ENCODE results near the gene HLA-DOB. TPM values are rescaled to one million over a fixed set of nuclear protein-coding genes. Genes with fewer than 3 reads are reported as not detected.
"Not testable (repeated sequence)": the region's sequence is repeated elsewhere in the genome, so short reads cannot be mapped to it uniquely, and the experiment has no call there.

The HLA-DOB gene
- total RNA-seq, 2 donors from 2014 or later, result not detected

DNA sequence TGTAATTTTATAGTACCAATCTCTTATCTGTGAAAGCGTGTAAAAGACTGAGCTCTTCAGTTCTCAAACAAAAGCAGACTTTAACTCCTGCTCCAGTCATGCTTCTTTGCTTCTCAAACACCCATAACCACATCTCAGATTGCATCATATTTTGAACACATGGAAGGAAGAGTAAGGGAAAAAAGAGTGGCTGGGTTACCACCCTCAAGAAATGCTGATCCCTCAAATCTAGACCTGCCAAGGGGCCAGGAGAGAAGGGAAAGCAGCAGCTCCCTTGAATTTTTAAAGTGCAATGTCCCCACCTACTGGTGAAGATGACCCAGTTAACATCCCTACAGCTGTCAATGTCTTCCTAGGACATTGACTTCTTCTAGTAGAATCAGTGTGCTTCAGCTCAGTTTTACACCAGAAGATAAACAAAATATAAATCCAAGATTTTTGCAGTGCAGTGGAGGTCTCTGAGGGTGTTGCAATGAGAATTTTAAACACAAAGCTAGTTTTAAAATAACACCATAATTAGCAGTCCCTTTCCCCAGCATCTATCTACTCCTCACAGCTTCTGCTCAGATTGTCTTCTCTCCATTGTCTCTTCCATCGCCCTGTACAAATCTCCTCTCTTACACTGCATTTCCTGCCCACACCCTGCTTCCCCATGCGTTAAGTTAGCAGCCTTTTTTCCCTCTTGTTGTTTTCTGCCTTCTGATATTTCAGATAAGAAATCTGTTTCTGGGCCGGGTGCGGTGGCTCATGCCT, 30.8 kb downstream of the HLA-DOB start:
- Histone ChIP-seq H3K9me3 (ENCODE audit: control insufficient read depth, low read length) (no peaks in the 10 kb centered on the region), H3K36me3 (ENCODE audit: control insufficient read depth, insufficient read depth, low read length) (no peaks in the 10 kb centered on the region), H3K27me3 (ENCODE audit: control insufficient read depth, insufficient read depth, low read length, poor library complexity, severe bottlenecking) (no peaks in the 10 kb centered on the region), H3K27ac (ENCODE audit: low read depth, low read length) (no peak overlapping the region), H3K4me3 (ENCODE audit: low read length) (no peak overlapping the region), H3K4me1 (ENCODE audit: control insufficient read depth, insufficient read depth, low read length) (no peaks in the 10 kb centered on the region), H3K9ac (ENCODE audit: extremely low read depth, low read length, poor library complexity, severe bottlenecking) (no peak overlapping the region)
- peaks cover 2% of the 10 kb centered on the region for H3K4me1 Mint-ChIP-seq
- TF ChIP-seq, protein P1, sequence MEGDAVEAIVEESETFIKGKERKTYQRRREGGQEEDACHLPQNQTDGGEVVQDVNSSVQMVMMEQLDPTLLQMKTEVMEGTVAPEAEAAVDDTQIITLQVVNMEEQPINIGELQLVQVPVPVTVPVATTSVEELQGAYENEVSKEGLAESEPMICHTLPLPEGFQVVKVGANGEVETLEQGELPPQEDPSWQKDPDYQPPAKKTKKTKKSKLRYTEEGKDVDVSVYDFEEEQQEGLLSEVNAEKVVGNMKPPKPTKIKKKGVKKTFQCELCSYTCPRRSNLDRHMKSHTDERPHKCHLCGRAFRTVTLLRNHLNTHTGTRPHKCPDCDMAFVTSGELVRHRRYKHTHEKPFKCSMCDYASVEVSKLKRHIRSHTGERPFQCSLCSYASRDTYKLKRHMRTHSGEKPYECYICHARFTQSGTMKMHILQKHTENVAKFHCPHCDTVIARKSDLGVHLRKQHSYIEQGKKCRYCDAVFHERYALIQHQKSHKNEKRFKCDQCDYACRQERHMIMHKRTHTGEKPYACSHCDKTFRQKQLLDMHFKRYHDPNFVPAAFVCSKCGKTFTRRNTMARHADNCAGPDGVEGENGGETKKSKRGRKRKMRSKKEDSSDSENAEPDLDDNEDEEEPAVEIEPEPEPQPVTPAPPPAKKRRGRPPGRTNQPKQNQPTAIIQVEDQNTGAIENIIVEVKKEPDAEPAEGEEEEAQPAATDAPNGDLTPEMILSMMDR (conservative IDR thresholded peaks at IDR 0.05), result peak; percentile 90
- no peak overlapping the region for H3K4me3 Mint-ChIP-seq
- H3K27me3 Mint-ChIP-seq (ENCODE audit: insufficient read depth), result peaks cover 18% of the 10 kb centered on the region
- 66 to 72% methylated on average over 4 to 5 of the region's 5 CpGs for WGBS, 2 experiments (ENCODE audit: insufficient coverage in 1 of 2, insufficient read length in 1 of 2)
- peak; percentile 77 for DNase-seq
- H3K36me3 Mint-ChIP-seq (ENCODE audit: low read depth), result no peaks in the 10 kb centered on the region
- H3K27ac Mint-ChIP-seq, result no peak overlapping the region
- H3K9me3 Mint-ChIP-seq, result no peaks in the 10 kb centered on the region

DNA sequence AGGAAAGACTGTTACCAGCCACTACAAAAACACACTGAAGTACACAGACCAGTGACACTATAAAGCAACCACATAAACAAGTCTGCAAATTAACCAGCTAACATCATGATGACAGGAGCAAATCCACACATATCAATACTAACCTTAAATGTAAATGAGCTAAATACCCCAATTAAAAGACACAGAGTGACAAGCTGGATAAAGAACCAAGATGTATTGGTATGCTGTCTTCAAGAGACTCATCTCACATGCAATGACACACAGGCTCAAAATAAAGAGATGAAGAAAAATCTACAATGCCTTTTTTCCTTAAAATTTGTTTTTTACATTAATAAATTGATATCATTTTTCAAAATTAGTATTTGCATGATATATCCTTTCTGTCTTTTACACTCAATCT, 33.9 kb downstream of the HLA-DOB start:
- not testable (repeated sequence) for H3K36me3 Mint-ChIP-seq (ENCODE audit: low read depth); H3K9ac ChIP-seq (ENCODE audit: extremely low read depth, low read length, poor library complexity, severe bottlenecking); DNase-seq; H3K36me3 ChIP-seq (ENCODE audit: control insufficient read depth, insufficient read depth, low read length); H3K9me3 ChIP-seq (ENCODE audit: control insufficient read depth, low read length); H3K4me3 ChIP-seq (ENCODE audit: low read length); H3K27ac ChIP-seq (ENCODE audit: low read depth, low read length); H3K4me1 ChIP-seq (ENCODE audit: control insufficient read depth, insufficient read depth, low read length); H3K4me1 Mint-ChIP-seq; H3K27me3 ChIP-seq (ENCODE audit: control insufficient read depth, insufficient read depth, low read length, poor library complexity, severe bottlenecking); H3K4me3 Mint-ChIP-seq; H3K27ac Mint-ChIP-seq
- Mint-ChIP-seq H3K9me3 (peaks cover 18% of the 10 kb centered on the region), H3K27me3 (ENCODE audit: insufficient read depth) (peaks cover 10% of the 10 kb centered on the region)

DNA sequence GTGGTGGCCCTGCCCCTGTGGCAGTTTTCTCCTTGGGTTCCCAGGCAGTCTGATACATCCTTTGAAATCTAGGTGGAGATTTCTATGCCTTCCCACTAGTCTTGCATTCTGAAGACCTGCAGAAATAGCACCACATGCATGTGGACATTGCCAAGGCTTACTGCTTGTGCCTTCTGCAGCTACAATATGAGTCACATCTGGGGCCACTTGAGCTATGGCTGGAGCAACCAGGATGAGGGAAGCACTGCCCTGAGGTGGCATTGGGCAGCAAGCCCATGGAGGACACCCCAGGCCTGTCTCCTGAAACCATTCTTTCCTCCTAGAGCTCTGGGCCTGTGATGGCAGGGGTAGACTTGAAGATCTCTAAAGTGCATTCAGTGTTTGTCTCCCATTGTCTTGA, 37.8 kb downstream of the HLA-DOB start:
- Mint-ChIP-seq H3K36me3 (ENCODE audit: low read depth) (no peaks in the 10 kb centered on the region), H3K27me3 (ENCODE audit: insufficient read depth) (peaks cover 5% of the 10 kb centered on the region), H3K9me3 (peaks cover 30% of the 10 kb centered on the region), H3K4me3 (no peak overlapping the region), H3K27ac (no peak overlapping the region), H3K4me1 (no peaks in the 10 kb centered on the region)
- no peaks in the 10 kb centered on the region for H3K4me1 ChIP-seq (ENCODE audit: control insufficient read depth, insufficient read depth, low read length)
- H3K9ac ChIP-seq (ENCODE audit: extremely low read depth, low read length, poor library complexity, severe bottlenecking), result no peak overlapping the region
- H3K4me3 ChIP-seq (ENCODE audit: low read length), result no peak overlapping the region
- TF ChIP-seq, protein P1 (conservative IDR thresholded peaks at IDR 0.05), result no peak
- no peak for DNase-seq
- no peaks in the 10 kb centered on the region for H3K9me3 ChIP-seq (ENCODE audit: control insufficient read depth, low read length)
- H3K27me3 ChIP-seq (ENCODE audit: control insufficient read depth, insufficient read depth, low read length, poor library complexity, severe bottlenecking), result no peaks in the 10 kb centered on the region
- H3K27ac ChIP-seq (ENCODE audit: low read depth, low read length), result no peak overlapping the region
- H3K36me3 ChIP-seq (ENCODE audit: control insufficient read depth, insufficient read depth, low read length), result no peaks in the 10 kb centered on the region

DNA sequence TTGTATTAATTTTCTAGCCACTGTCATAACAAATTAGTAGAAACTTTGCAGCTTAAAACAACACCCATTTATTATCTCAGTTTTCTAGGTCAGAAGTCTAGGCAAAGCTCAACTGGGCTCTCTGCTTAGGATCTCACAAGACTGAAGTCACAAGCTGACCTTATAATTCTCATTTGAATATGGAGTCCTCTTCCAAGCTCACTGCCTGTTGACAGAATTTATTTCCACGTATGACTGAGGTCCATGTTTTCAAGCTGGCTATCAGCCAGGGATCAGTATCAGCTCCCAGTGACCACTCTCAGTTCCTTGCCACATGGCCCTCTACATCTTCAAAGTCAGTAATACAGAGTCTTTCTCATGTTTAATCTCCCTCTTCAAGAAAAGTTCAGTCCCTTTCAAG, 41.7 kb downstream of the HLA-DOB start:
- Histone ChIP-seq H3K9me3 (ENCODE audit: control insufficient read depth, low read length) (no peaks in the 10 kb centered on the region), H3K9ac (ENCODE audit: extremely low read depth, low read length, poor library complexity, severe bottlenecking) (no peak overlapping the region), H3K36me3 (ENCODE audit: control insufficient read depth, insufficient read depth, low read length) (no peaks in the 10 kb centered on the region), H3K4me1 (ENCODE audit: control insufficient read depth, insufficient read depth, low read length) (no peaks in the 10 kb centered on the region), H3K4me3 (ENCODE audit: low read length) (no peak overlapping the region), H3K27me3 (ENCODE audit: control insufficient read depth, insufficient read depth, low read length, poor library complexity, severe bottlenecking) (no peaks in the 10 kb centered on the region), H3K27ac (ENCODE audit: low read depth, low read length) (no peak overlapping the region)
- peaks cover 23% of the 10 kb centered on the region for H3K9me3 Mint-ChIP-seq
- 40 to 56% methylated on average over 1 of the region's 1 CpG for WGBS, 2 experiments (ENCODE audit: insufficient coverage in 1 of 2, insufficient read length in 1 of 2)
- no peak overlapping the region for H3K27ac Mint-ChIP-seq
- no peaks in the 10 kb centered on the region for H3K4me1 Mint-ChIP-seq
- no peaks in the 10 kb centered on the region for H3K27me3 Mint-ChIP-seq (ENCODE audit: insufficient read depth)
- TF ChIP-seq, protein P1 (conservative IDR thresholded peaks at IDR 0.05), result no peak
- H3K4me3 Mint-ChIP-seq, result no peak overlapping the region
- no peak for DNase-seq
- no peaks in the 10 kb centered on the region for H3K36me3 Mint-ChIP-seq (ENCODE audit: low read depth)
